ENCODE results near the gene CCDC92B. TPM values are rescaled to one million over a fixed set of nuclear protein-coding genes. Genes with fewer than 3 reads are reported as not detected.

CCDC92B gene
- total RNA-seq, 1 donor from 2014 or later, result not detected

DNA sequence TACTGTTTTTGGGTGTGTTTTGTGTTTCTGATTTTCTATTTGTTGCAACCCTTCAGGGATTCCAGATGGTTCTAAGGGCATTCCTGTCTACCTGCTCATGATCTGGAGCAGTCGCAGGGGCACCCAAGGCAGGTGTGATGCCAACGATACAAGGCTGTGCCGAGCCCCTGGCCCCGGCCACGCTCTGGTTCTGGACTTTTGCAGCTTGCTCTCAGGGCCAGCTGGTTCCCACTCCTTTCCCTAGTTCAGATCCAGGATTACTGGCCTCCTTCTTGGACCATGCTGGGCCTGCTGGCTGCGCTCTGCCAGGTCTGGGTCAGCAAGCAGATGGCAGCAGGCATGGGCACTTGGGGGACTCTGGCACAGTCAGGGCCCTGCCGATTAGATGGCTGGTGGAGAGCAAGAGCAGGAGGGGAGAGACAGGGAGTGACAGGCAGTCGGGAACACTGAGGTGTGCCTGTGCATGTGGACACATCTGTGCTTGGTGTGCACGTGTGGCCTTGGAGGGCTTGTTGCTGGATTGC lies 31.5 kb upstream of the CCDC92B start:
- TF ChIP-seq, protein P1, sequence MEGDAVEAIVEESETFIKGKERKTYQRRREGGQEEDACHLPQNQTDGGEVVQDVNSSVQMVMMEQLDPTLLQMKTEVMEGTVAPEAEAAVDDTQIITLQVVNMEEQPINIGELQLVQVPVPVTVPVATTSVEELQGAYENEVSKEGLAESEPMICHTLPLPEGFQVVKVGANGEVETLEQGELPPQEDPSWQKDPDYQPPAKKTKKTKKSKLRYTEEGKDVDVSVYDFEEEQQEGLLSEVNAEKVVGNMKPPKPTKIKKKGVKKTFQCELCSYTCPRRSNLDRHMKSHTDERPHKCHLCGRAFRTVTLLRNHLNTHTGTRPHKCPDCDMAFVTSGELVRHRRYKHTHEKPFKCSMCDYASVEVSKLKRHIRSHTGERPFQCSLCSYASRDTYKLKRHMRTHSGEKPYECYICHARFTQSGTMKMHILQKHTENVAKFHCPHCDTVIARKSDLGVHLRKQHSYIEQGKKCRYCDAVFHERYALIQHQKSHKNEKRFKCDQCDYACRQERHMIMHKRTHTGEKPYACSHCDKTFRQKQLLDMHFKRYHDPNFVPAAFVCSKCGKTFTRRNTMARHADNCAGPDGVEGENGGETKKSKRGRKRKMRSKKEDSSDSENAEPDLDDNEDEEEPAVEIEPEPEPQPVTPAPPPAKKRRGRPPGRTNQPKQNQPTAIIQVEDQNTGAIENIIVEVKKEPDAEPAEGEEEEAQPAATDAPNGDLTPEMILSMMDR (IDR thresholded peaks at IDR 0.05; ENCODE audit: insufficient read depth, low read length, severe bottlenecking), result no peak
- DNase-seq (ENCODE audit: low read depth) (no peak), FAIRE-seq (no peak)
- Histone ChIP-seq H3K27me3 (ENCODE audit: control insufficient read depth, insufficient read depth, low read length) (peaks cover 10% of the 10 kb centered on the region), H3K4me3 (ENCODE audit: low read depth, low read length) (no peak overlapping the region), H3K36me3 (ENCODE audit: control insufficient read depth, insufficient read depth, low read length) (no peaks in the 10 kb centered on the region)

DNA sequence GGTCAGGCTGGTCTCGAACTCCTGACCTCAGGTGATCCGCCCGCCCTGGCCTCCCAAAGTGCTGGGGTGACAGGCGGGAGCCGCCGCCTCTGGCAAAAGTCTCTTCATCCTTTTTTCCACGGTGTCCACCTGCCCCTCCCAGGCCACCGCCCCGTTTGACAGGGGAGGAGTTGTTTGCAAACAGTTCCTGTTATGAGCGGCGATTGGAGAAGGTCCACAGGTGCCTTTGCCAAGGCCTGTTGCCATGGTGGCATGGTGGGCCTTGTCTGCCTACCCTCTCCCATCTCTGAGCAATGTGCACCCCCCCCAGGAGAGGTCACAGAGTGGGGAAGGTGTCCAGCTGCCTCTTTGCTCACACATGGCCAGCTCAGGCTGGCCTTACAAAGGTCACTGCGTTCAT lies 30.8 kb upstream of the CCDC92B start:
- no peak for FAIRE-seq
- Histone ChIP-seq H3K4me3 (ENCODE audit: low read depth, low read length) (no peak overlapping the region), H3K36me3 (ENCODE audit: control insufficient read depth, insufficient read depth, low read length) (no peaks in the 10 kb centered on the region), H3K27me3 (ENCODE audit: control insufficient read depth, insufficient read depth, low read length) (peaks cover 14% of the 10 kb centered on the region)
- TF ChIP-seq, protein P1 (IDR thresholded peaks at IDR 0.05; ENCODE audit: insufficient read depth, low read length, severe bottlenecking), result no peak
- no peak for DNase-seq (ENCODE audit: low read depth)

DNA sequence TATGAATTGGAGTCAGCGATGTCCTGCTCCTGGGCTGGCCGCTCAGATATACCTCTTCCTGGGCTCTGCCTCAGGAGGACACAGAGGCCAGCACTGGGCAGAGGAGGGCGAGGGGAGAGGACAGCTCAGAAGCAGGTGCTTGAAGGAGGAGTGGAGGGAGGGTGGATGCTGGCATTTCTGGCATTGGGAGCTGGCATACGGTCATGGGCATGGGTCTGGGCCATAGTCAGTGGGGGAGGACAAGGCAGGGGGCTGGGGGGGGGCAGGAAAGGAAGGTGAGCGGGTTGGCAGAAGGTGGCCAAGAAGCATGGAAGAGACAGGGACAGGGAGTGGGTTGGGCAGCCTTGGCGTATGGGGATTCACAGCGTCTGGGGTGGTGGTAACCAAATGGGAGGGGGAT lies 30.1 kb upstream of the CCDC92B start:
- Histone ChIP-seq H3K27me3 (ENCODE audit: control insufficient read depth, insufficient read depth, low read length) (peaks cover 14% of the 10 kb centered on the region), H3K36me3 (ENCODE audit: control insufficient read depth, insufficient read depth, low read length) (no peaks in the 10 kb centered on the region), H3K4me3 (ENCODE audit: low read depth, low read length) (no peak overlapping the region)
- TF ChIP-seq, protein P1 (IDR thresholded peaks at IDR 0.05; ENCODE audit: insufficient read depth, low read length, severe bottlenecking), result no peak
- FAIRE-seq (no peak), DNase-seq (ENCODE audit: low read depth) (no peak)

- DNase-seq (ENCODE audit: low read depth) (no peak), FAIRE-seq (no peak)
- no peak overlapping the region for H3K4me3 ChIP-seq (ENCODE audit: low read depth, low read length)
- TF ChIP-seq, protein P1 (IDR thresholded peaks at IDR 0.05; ENCODE audit: insufficient read depth, low read length, severe bottlenecking), result no peak
- H3K36me3 ChIP-seq (ENCODE audit: control insufficient read depth, insufficient read depth, low read length), result no peaks in the 10 kb centered on the region
- H3K27me3 ChIP-seq (ENCODE audit: control insufficient read depth, insufficient read depth, low read length), result peaks cover 17% of the 10 kb centered on the region
These were observed 29.0 kb upstream of the CCDC92B start for GRCh38 chr17:2778489-2778888.

DNA sequence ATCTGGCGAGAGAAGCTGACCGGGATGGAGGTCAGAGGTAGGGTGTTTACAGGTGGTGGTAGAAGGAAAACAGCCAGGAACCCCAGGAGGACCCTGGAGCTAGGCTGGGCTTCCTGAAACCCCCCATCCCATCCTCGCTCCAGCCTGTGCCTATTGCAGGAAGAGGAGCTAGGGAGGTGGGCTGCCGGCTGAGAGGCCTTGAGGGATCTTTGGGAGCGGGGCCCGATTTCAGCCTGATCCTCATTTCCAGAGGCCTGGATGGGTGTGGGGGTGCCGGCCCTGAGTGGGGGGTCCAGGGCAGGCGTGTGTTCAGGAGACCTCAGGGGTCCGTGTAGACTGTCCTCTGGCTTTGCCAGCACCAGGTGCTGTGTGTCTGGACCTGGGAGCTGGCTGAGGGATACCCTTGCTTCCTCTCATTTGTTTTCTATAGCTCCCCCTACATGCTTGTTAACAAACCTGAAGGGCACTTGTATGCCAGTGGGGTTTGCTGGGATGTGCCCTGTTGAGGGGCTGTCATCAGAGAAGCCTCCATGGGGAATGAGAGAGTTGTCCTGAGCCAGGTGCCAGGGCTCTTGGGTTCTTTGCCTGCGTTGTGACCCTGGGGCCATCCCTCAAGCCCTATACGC lies 27.9 kb upstream of the CCDC92B start:
- Histone ChIP-seq H3K36me3 (ENCODE audit: control insufficient read depth, insufficient read depth, low read length) (no peaks in the 10 kb centered on the region), H3K27me3 (ENCODE audit: control insufficient read depth, insufficient read depth, low read length) (peaks cover 17% of the 10 kb centered on the region), H3K4me3 (ENCODE audit: low read depth, low read length) (no peak overlapping the region)
- FAIRE-seq, result no peak
- TF ChIP-seq, protein P1 (IDR thresholded peaks at IDR 0.05; ENCODE audit: insufficient read depth, low read length, severe bottlenecking), result no peak
- DNase-seq (ENCODE audit: low read depth), result no peak

Measured in bronchial epithelial cell (primary cell).